HepG2 (cell line): Measurements from ENCODE around the gene KLF11. TPM values are rescaled to one million over a fixed set of nuclear protein-coding genes. Genes with fewer than 3 reads are reported as not detected.

Source experiments
- BORCS8-MEF2B ChIP-seq: sonication (generic); formaldehyde crosslinking; IDR thresholded peaks from 2 replicates; pipeline ENCODE4 v1.8.0; 2022; ENCODE audit warnings: mild to moderate bottlenecking, missing genetic modification reagents
- DRAP1 ChIP-seq: IDR thresholded peaks from 2 replicates; pipeline ENCODE4 v1.6.1; 2016; ENCODE audit warnings: missing genetic modification reagents, missing compliant biosample characterization
- ELF3 ChIP-seq: IDR thresholded peaks from 2 replicates; pipeline ENCODE4 v1.6.1; 2016; ENCODE audit warnings: missing genetic modification reagents, missing compliant biosample characterization
- HMG20B ChIP-seq: conservative IDR thresholded peaks from 2 replicates; pipeline ENCODE4 v1.6.1; 2016; ENCODE audit warnings: missing genetic modification reagents, missing compliant biosample characterization
- HNRNPH1 ChIP-seq: fragments of 200-400 bp; formaldehyde crosslinking; optimal IDR thresholded peaks from 2 replicates; pipeline ENCODE3; 2017; ENCODE audit warnings: mild to moderate bottlenecking, low read depth, low read length
- IRF2 ChIP-seq: IDR thresholded peaks from 2 replicates; pipeline ENCODE4 v1.6.1; 2018; ENCODE audit warnings: missing genetic modification reagents, missing compliant biosample characterization
- JDP2 ChIP-seq: sonication (generic); formaldehyde crosslinking; IDR thresholded peaks from 2 replicates; pipeline ENCODE4 v1.8.1; 2022; ENCODE audit warnings: missing genetic modification reagents, borderline replicate concordance
- MAZ ChIP-seq, 2 experiments: sonication (generic) in 1 of 2; formaldehyde crosslinking in 1 of 2; IDR thresholded peaks; 2 replicates each; pipeline versions ENCODE4 v1.5.0 to v1.6.1; 2012 to 2020; ENCODE audit warnings: low read depth in 2 of 2, mild to moderate bottlenecking in 2 of 2, borderline replicate concordance in 1 of 2, improper control_type of control experiment in 1 of 2, low read length in 1 of 2, missing genetic modification reagents in 1 of 2, moderate library complexity in 1 of 2
- NONO ChIP-seq, 2 experiments: fragments of 450-650 bp in 1 of 2; sonication (generic) in 1 of 2; formaldehyde crosslinking in 1 of 2; IDR thresholded peaks in 1 of 2; conservative IDR thresholded peaks in 1 of 2; 2 replicates each; pipeline versions ENCODE4 v1.6.1 to v1.8.0; 2017 to 2022; ENCODE audit warnings: mild to moderate bottlenecking in 1 of 2, missing genetic modification reagents in 1 of 2, moderate library complexity in 1 of 2
- PAF1 ChIP-seq: IDR thresholded peaks from 2 replicates; pipeline ENCODE4 v1.6.1; 2016; ENCODE audit warnings: missing genetic modification reagents, missing compliant biosample characterization
- SALL1 ChIP-seq: sonication (generic); formaldehyde crosslinking; IDR thresholded peaks from 2 replicates; pipeline ENCODE4 v1.8.0; 2022; ENCODE audit warnings: mild to moderate bottlenecking, missing genetic modification reagents
- SNAI1 ChIP-seq: sonication (generic); formaldehyde crosslinking; IDR thresholded peaks from 2 replicates; pipeline ENCODE4 v1.5.0; 2020; ENCODE audit warnings: mild to moderate bottlenecking, missing genetic modification reagents, borderline replicate concordance
- ZNF230 ChIP-seq: sonication (generic); formaldehyde crosslinking; IDR thresholded peaks from 2 replicates; pipeline ENCODE4 v1.4.0; 2020; ENCODE audit warnings: mild to moderate bottlenecking, missing genetic modification reagents
- ZNF292 ChIP-seq: sonication (generic); formaldehyde crosslinking; IDR thresholded peaks from 2 replicates; pipeline ENCODE4 v1.8.1; 2022; ENCODE audit warnings: mild to moderate bottlenecking, low read depth, missing genetic modification reagents, borderline replicate concordance
- ZNF30 ChIP-seq: sonication (generic); formaldehyde crosslinking; IDR thresholded peaks from 2 replicates; pipeline ENCODE4 v1.5.0; 2020; ENCODE audit warnings: mild to moderate bottlenecking, missing genetic modification reagents
- ZNF382 ChIP-seq: sonication (generic); formaldehyde crosslinking; IDR thresholded peaks from 2 replicates; pipeline ENCODE4 v1.5.0; 2020; ENCODE audit warnings: missing genetic modification reagents, mild to moderate bottlenecking, borderline replicate concordance
- ZNF512B ChIP-seq: sonication (generic); formaldehyde crosslinking; IDR thresholded peaks from 2 replicates; pipeline ENCODE4 v1.5.1; 2020; ENCODE audit warnings: missing genetic modification reagents, mild to moderate bottlenecking, borderline replicate concordance
- ZNF558 ChIP-seq: sonication (generic); formaldehyde crosslinking; IDR thresholded peaks from 2 replicates; pipeline ENCODE4 v1.9.0; 2022; ENCODE audit warnings: mild to moderate bottlenecking, missing genetic modification reagents, borderline replicate concordance
- polyA plus RNA-seq, 8 experiments: library from polyadenylated mRNA; depleted of rRNA in 3 of 8; stranded (reverse) in 7 of 8; unstranded in 1 of 8; fragments of >200 nt; fragmentation: Illumina TruSeq in 4 of 8; extraction: Trizol in 4 of 8; gene quantifications; 2 replicates each; pipeline versions ENCODE4 v1.2.1 to v1.2.3, GENCODE V29; 2011 to 2016; ENCODE audit warnings: low read depth in 4 of 8, missing spikeins in 1 of 8, mixed read lengths in 1 of 8; ENCODE audit not compliant: insufficient read depth in 1 of 8
- total RNA-seq, 5 experiments: library from RNA; depleted of rRNA; stranded (reverse); fragments of >200 nt; fragmentation: Illumina TruSeq; extraction: Trizol; gene quantifications; 2 replicates each; pipeline ENCODE4 v1.2.3, GENCODE V29; 2016; ENCODE audit warnings: low read depth in 1 of 5
- TF ChIP-seq, protein P1 (sequence below): sonication (generic); formaldehyde crosslinking; IDR thresholded peaks from 2 replicates; pipeline ENCODE4 v1.4.0; 2020; ENCODE audit warnings: missing genetic modification reagents
- TF ChIP-seq, protein P2 (sequence below): conservative IDR thresholded peaks from 2 replicates; pipeline ENCODE4 v1.6.1; 2018; ENCODE audit warnings: missing genetic modification reagents
- TF ChIP-seq, protein P3 (sequence below): sonication (generic); formaldehyde crosslinking; IDR thresholded peaks from 2 replicates; pipeline ENCODE4 v1.4.0; 2020; ENCODE audit warnings: mild to moderate bottlenecking, missing genetic modification reagents

Gene KLF11
- total and polyA plus RNA-seq, 2 of the 13 experiments (the other 11 are each of a cell fraction or from before 2014, with no cell fraction given), result 2.5 to 11.8 TPM

- TF ChIP-seq, protein P1, sequence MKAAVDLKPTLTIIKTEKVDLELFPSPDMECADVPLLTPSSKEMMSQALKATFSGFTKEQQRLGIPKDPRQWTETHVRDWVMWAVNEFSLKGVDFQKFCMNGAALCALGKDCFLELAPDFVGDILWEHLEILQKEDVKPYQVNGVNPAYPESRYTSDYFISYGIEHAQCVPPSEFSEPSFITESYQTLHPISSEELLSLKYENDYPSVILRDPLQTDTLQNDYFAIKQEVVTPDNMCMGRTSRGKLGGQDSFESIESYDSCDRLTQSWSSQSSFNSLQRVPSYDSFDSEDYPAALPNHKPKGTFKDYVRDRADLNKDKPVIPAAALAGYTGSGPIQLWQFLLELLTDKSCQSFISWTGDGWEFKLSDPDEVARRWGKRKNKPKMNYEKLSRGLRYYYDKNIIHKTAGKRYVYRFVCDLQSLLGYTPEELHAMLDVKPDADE (CRISPR knock-in tag), result no peak
- TF ChIP-seq ZNF230 (0 out of 2 replicates have a peak, but pooled peaks have one; percentile 64), ZNF382 (CRISPR knock-in tag) (no peak), ELF3 (CRISPR knock-in tag) (no peak), IRF2 (CRISPR knock-in tag) (0 out of 2 replicates have a peak, but pooled peaks have one; percentile 34), JDP2 (no peak), ZNF292 (CRISPR knock-in tag) (peak; percentile 26; the same call in 1 of the 2 replicates), SNAI1 (CRISPR knock-in tag) (no peak), MAZ (IDR thresholded peaks at IDR 0.05; ENCODE audit: borderline replicate concordance, low read depth, low read length) (no peak), MAZ (CRISPR knock-in tag; IDR thresholded peaks at IDR 0.05; ENCODE audit: low read depth) (no peak), ZNF558 (0 out of 2 replicates have a peak, but pooled peaks have one; percentile 32), HMG20B (CRISPR knock-in tag) (no peak), ZNF30 (CRISPR knock-in tag) (no peak), ZNF512B (0 out of 2 replicates have a peak, but pooled peaks have one; percentile 45), PAF1 (CRISPR knock-in tag) (no peak), SALL1 (peak; percentile 34), HNRNPH1 (no peak), NONO (IDR thresholded peaks at IDR 0.05) (no peak), NONO (CRISPR knock-in tag; conservative IDR thresholded peaks at IDR 0.05) (no peak; the same call in 1 of the 2 replicates), DRAP1 (CRISPR knock-in tag) (0 out of 2 replicates have a peak, but pooled peaks have one; percentile 12), BORCS8-MEF2B (CRISPR knock-in tag) (0 out of 2 replicates have a peak, but pooled peaks have one; percentile 21)
- TF ChIP-seq, protein P2, sequence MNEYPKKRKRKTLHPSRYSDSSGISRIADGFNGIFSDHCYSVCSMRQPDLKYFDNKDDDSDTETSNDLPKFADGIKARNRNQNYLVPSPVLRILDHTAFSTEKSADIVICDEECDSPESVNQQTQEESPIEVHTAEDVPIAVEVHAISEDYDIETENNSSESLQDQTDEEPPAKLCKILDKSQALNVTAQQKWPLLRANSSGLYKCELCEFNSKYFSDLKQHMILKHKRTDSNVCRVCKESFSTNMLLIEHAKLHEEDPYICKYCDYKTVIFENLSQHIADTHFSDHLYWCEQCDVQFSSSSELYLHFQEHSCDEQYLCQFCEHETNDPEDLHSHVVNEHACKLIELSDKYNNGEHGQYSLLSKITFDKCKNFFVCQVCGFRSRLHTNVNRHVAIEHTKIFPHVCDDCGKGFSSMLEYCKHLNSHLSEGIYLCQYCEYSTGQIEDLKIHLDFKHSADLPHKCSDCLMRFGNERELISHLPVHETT (CRISPR knock-in tag), result no peak
- TF ChIP-seq, protein P3, sequence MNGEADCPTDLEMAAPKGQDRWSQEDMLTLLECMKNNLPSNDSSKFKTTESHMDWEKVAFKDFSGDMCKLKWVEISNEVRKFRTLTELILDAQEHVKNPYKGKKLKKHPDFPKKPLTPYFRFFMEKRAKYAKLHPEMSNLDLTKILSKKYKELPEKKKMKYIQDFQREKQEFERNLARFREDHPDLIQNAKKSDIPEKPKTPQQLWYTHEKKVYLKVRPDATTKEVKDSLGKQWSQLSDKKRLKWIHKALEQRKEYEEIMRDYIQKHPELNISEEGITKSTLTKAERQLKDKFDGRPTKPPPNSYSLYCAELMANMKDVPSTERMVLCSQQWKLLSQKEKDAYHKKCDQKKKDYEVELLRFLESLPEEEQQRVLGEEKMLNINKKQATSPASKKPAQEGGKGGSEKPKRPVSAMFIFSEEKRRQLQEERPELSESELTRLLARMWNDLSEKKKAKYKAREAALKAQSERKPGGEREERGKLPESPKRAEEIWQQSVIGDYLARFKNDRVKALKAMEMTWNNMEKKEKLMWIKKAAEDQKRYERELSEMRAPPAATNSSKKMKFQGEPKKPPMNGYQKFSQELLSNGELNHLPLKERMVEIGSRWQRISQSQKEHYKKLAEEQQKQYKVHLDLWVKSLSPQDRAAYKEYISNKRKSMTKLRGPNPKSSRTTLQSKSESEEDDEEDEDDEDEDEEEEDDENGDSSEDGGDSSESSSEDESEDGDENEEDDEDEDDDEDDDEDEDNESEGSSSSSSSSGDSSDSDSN (CRISPR knock-in tag), result no peak
Observed at GRCh38 chr2:10028407-10028987, 14.9 kb upstream of the KLF11 start (continued).
